Naive B cell (primary cell): ENCODE measurements around the gene INHBB. TPM values are rescaled to one million over a fixed set of nuclear protein-coding genes. Genes with fewer than 3 reads are reported as not detected.

Experiments used
- ATAC-seq, 2 donors: fragments of 150-1000 bp; cut with Tn5 transposase; 2 replicates each; pipeline ENCODE4 v1.10.0; 2021; ENCODE audit warnings: low read depth in 2 of 2, mild to moderate bottlenecking in 2 of 2, moderate library complexity in 2 of 2
- DNase-seq: peaks from one replicate; pipeline ENCODE4 v3.0.0; 2022
- H3K27ac Mint-ChIP-seq, 6 donors: one replicate each; pipeline ENCODE4 v1.8.0; 2020 to 2022; ENCODE audit warnings: mild to moderate bottlenecking in 6 of 6, mixed read lengths in 6 of 6, moderate library complexity in 5 of 6, inconsistent platforms in 2 of 6
- H3K27me3 Mint-ChIP-seq, 3 donors: one replicate each; pipeline ENCODE4 v1.8.0; 2021 to 2022; ENCODE audit warnings: mixed read lengths in 3 of 3, mild to moderate bottlenecking in 1 of 3
- H3K36me3 Mint-ChIP-seq, 2 donors: one replicate each; pipeline ENCODE4 v1.8.0; 2020 to 2022; ENCODE audit warnings: mixed read lengths in 2 of 2, inconsistent platforms in 1 of 2, mild to moderate bottlenecking in 1 of 2
- H3K4me1 Mint-ChIP-seq, 3 donors: one replicate each; pipeline ENCODE4 v1.8.0; 2020 to 2022; ENCODE audit warnings: mixed read lengths in 3 of 3, inconsistent platforms in 1 of 3, mild to moderate bottlenecking in 1 of 3, moderate library complexity in 1 of 3
- H3K4me3 Mint-ChIP-seq, 8 donors: one replicate each; pipeline ENCODE4 v1.8.0; 2020 to 2022; ENCODE audit warnings: mild to moderate bottlenecking in 8 of 8, mixed read lengths in 8 of 8, moderate library complexity in 8 of 8, inconsistent platforms in 2 of 8
- H3K9me3 Mint-ChIP-seq, 7 donors: one replicate each; pipeline ENCODE4 v1.8.0; 2020 to 2022; ENCODE audit warnings: mixed read lengths in 7 of 7, mild to moderate bottlenecking in 5 of 7, inconsistent platforms in 2 of 7, moderate library complexity in 1 of 7
- polyA plus RNA-seq, 6 donors: library from polyadenylated mRNA; unstranded; fragments of 300-500 nt; fragmentation: Illumina TruSeq; gene quantifications; one replicate each; pipeline ENCODE4 v1.2.3, GENCODE V29; 2021; ENCODE audit warnings: low read depth in 6 of 6

Gene INHBB
- polyA plus RNA-seq, 6 donors from 2014 or later: 0.09 TPM; not detected in 5

GRCh38 chr2:120358734-120359465 is 13.0 kb downstream of the INHBB start:
- DNase-seq (no peak), ATAC-seq (no peak)
- no peak overlapping the region for H3K4me3 Mint-ChIP-seq
- H3K36me3 Mint-ChIP-seq: no peaks in the 10 kb centered on the region
- peaks cover 0 to 2% (median 0%) of the 10 kb centered on the region in 7 donors for H3K9me3 Mint-ChIP-seq
- H3K27me3 Mint-ChIP-seq: peaks cover 10 to 43% (median 21%) of the 10 kb centered on the region in 3 donors
- H3K27ac Mint-ChIP-seq: no peak overlapping the region
- no peaks in the 10 kb centered on the region for H3K4me1 Mint-ChIP-seq

- ATAC-seq: no peak
- H3K9me3 Mint-ChIP-seq: peaks cover 0 to 2% (median 0%) of the 10 kb centered on the region in 7 donors
- no peak for DNase-seq
- H3K27ac Mint-ChIP-seq: no peak overlapping the region
- no peak overlapping the region for H3K4me3 Mint-ChIP-seq
- H3K27me3 Mint-ChIP-seq: peaks cover 0 to 37% (median 25%) of the 10 kb centered on the region in 3 donors
- no peaks in the 10 kb centered on the region for H3K36me3 Mint-ChIP-seq
- H3K4me1 Mint-ChIP-seq: no peaks in the 10 kb centered on the region
Measured at GRCh38 chr2:120360307-120360855, 14.4 kb downstream of the INHBB start.

GRCh38 chr2:120362926-120363325 is 17.0 kb downstream of the INHBB start:
- Mint-ChIP-seq H3K36me3 (no peaks in the 10 kb centered on the region), H3K27me3 (peaks cover 0 to 49% (median 38%) of the 10 kb centered on the region in 3 donors), H3K4me3 (no peak overlapping the region), H3K4me1 (no peaks in the 10 kb centered on the region), H3K9me3 (peaks cover 0 to 2% (median 0%) of the 10 kb centered on the region in 7 donors), H3K27ac (no peak overlapping the region)
- ATAC-seq (no peak), DNase-seq (no peak)

- DNase-seq: no peak
- Mint-ChIP-seq H3K36me3 (no peaks in the 10 kb centered on the region), H3K4me3 (no peak overlapping the region)
Measured at GRCh38 chr2:120365236-120365793, 19.4 kb downstream of the INHBB start.

GRCh38 chr2:120366698-120367097 is 20.8 kb downstream of the INHBB start:
- no peak for DNase-seq
- Mint-ChIP-seq H3K9me3 (peaks cover 0 to 4% (median 0%) of the 10 kb centered on the region in 7 donors), H3K27me3 (peaks cover 3 to 41% (median 29%) of the 10 kb centered on the region in 3 donors), H3K27ac (no peak overlapping the region), H3K36me3 (no peaks in the 10 kb centered on the region), H3K4me3 (no peak overlapping the region), H3K4me1 (no peaks in the 10 kb centered on the region)
- ATAC-seq: no peak

More at GRCh38 chr2:120365236-120365793, 19.4 kb downstream of the INHBB start:
- Mint-ChIP-seq H3K27me3 (peaks cover 3 to 41% (median 33%) of the 10 kb centered on the region in 3 donors), H3K27ac (no peak overlapping the region), H3K4me1 (no peaks in the 10 kb centered on the region), H3K9me3 (peaks cover 0 to 4% (median 0%) of the 10 kb centered on the region in 7 donors)
- ATAC-seq: no peak

- Mint-ChIP-seq H3K9me3 (peaks cover 0 to 4% (median 0%) of the 10 kb centered on the region in 7 donors), H3K4me3 (no peak overlapping the region), H3K27ac (no peak overlapping the region), H3K36me3 (no peaks in the 10 kb centered on the region), H3K4me1 (no peaks in the 10 kb centered on the region), H3K27me3 (peaks cover 3 to 41% (median 27%) of the 10 kb centered on the region in 3 donors)
- DNase-seq (no peak), ATAC-seq (no peak)
Measured at GRCh38 chr2:120367221-120367620, 21.3 kb downstream of the INHBB start.

- ATAC-seq (no peak), DNase-seq (no peak)
- H3K27me3 Mint-ChIP-seq: peaks cover 3 to 41% (median 27%) of the 10 kb centered on the region in 3 donors
- no peaks in the 10 kb centered on the region for H3K36me3 Mint-ChIP-seq
- H3K27ac Mint-ChIP-seq: no peak overlapping the region
- H3K9me3 Mint-ChIP-seq: peaks cover 0 to 4% (median 0%) of the 10 kb centered on the region in 7 donors
- no peak overlapping the region for H3K4me3 Mint-ChIP-seq
- no peaks in the 10 kb centered on the region for H3K4me1 Mint-ChIP-seq
Measured at GRCh38 chr2:120367649-120368048, 21.7 kb downstream of the INHBB start.

- DNase-seq (no peak), ATAC-seq (no peak)
- Mint-ChIP-seq H3K27me3 (peaks cover 3 to 41% (median 27%) of the 10 kb centered on the region in 3 donors), H3K4me1 (no peaks in the 10 kb centered on the region), H3K27ac (no peak overlapping the region), H3K36me3 (no peaks in the 10 kb centered on the region), H3K4me3 (no peak overlapping the region), H3K9me3 (peaks cover 0 to 4% (median 0%) of the 10 kb centered on the region in 7 donors)
Measured at GRCh38 chr2:120368086-120368485, 22.1 kb downstream of the INHBB start.

GRCh38 chr2:120369250-120369649 is 23.3 kb downstream of the INHBB start:
- H3K27ac Mint-ChIP-seq: no peak overlapping the region
- no peaks in the 10 kb centered on the region for H3K4me1 Mint-ChIP-seq
- no peak overlapping the region for H3K4me3 Mint-ChIP-seq
- DNase-seq (no peak), ATAC-seq (no peak)
- H3K9me3 Mint-ChIP-seq: peaks cover 0 to 4% (median 0%) of the 10 kb centered on the region in 7 donors
- H3K27me3 Mint-ChIP-seq: peaks cover 3 to 29% (median 26%) of the 10 kb centered on the region in 3 donors
- no peaks in the 10 kb centered on the region for H3K36me3 Mint-ChIP-seq

GRCh38 chr2:120371969-120372625 is 26.2 kb downstream of the INHBB start:
- ATAC-seq (no peak), DNase-seq (no peak)
- Mint-ChIP-seq H3K36me3 (no peaks in the 10 kb centered on the region), H3K27me3 (peaks cover under 1 to 11% (median 3%) of the 10 kb centered on the region in 3 donors), H3K4me1 (no peaks in the 10 kb centered on the region), H3K4me3 (no peak overlapping the region), H3K9me3 (peaks cover 0 to 4% (median 0%) of the 10 kb centered on the region in 7 donors), H3K27ac (no peak overlapping the region)

- no peak for ATAC-seq
- Mint-ChIP-seq H3K9me3 (peaks cover 0 to 4% (median 0%) of the 10 kb centered on the region in 7 donors), H3K4me1 (no peaks in the 10 kb centered on the region), H3K27me3 (peaks cover 3 to 11% (median 6%) of the 10 kb centered on the region in 3 donors), H3K36me3 (no peaks in the 10 kb centered on the region), H3K27ac (no peak overlapping the region), H3K4me3 (no peak overlapping the region)
- no peak for DNase-seq
Measured at GRCh38 chr2:120372816-120373215, 26.9 kb downstream of the INHBB start.

- Mint-ChIP-seq H3K9me3 (peaks cover 0 to 4% (median 0%) of the 10 kb centered on the region in 7 donors), H3K4me1 (no peaks in the 10 kb centered on the region), H3K27me3 (peaks cover 3 to 16% (median 12%) of the 10 kb centered on the region in 3 donors), H3K36me3 (no peaks in the 10 kb centered on the region), H3K27ac (no peak overlapping the region), H3K4me3 (no peak overlapping the region)
- ATAC-seq (no peak), DNase-seq (no peak)
Measured at GRCh38 chr2:120373424-120373823, 27.5 kb downstream of the INHBB start.

GRCh38 chr2:120374821-120375220 is 28.9 kb downstream of the INHBB start:
- H3K27ac Mint-ChIP-seq: no peak overlapping the region
- H3K4me3 Mint-ChIP-seq: no peak overlapping the region
- peaks cover 0 to 15% (median 11%) of the 10 kb centered on the region in 3 donors for H3K27me3 Mint-ChIP-seq
- H3K4me1 Mint-ChIP-seq: no peaks in the 10 kb centered on the region
- ATAC-seq (no peak), DNase-seq (no peak)
- peaks cover 0 to 4% (median 0%) of the 10 kb centered on the region in 7 donors for H3K9me3 Mint-ChIP-seq
- H3K36me3 Mint-ChIP-seq: no peaks in the 10 kb centered on the region
